Measurements from ENCODE around the gene USP31. TPM values are rescaled to one million over a fixed set of nuclear protein-coding genes. Genes with fewer than 3 reads are reported as not detected.

The USP31 gene
- total RNA-seq, 1 donor from 2014 or later, result 32.2 TPM

DNA sequence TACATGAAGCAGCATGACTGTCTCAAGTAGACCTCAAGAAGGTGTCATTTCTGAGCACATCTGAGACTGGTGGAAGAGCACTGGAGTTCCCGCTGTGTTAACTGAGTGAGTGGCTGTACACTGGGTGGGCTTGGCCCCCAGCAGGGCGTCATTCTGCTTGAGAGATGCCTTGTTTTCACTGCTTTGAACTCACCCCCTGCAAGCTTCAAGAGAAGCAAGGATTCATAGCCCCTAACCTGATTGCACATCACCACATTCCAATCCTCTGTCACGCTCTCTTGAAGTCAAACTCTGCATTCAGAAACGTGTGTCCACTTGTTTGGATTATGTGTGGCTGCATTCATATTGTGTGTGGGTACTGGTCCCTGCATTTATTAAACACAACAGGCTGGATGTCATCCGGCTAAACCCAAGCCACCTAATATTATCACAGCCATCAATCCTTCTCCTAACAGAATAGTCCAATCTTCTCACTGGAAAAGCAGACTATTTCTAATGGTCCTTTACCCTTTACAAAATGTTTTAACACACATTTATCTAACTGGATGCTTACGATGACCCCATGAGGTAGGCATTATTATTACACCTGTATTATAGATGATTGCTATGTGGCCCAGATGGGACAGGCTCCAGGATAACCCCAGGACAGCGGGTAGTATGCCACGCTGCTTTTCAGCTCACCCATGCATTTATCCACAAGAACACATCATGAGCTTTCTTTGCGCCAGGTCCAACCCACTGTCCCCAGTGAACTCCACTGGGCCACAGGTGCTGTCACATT, 76.3 kb downstream of the USP31 start:
- Histone ChIP-seq H3K36me3 (peaks cover 0 to 42% of the 10 kb centered on the region in 2 donors), H3K9me3 (no peaks in the 10 kb centered on the region), H3K27ac (no peak overlapping the region), H3K4me3 (no peak overlapping the region), H3K27me3 (no peaks in the 10 kb centered on the region), H3K4me1 (peaks cover 19% of the 10 kb centered on the region)
- intact Hi-C loops (cut with DNase I), result no loop called here
- TF ChIP-seq, protein P1, sequence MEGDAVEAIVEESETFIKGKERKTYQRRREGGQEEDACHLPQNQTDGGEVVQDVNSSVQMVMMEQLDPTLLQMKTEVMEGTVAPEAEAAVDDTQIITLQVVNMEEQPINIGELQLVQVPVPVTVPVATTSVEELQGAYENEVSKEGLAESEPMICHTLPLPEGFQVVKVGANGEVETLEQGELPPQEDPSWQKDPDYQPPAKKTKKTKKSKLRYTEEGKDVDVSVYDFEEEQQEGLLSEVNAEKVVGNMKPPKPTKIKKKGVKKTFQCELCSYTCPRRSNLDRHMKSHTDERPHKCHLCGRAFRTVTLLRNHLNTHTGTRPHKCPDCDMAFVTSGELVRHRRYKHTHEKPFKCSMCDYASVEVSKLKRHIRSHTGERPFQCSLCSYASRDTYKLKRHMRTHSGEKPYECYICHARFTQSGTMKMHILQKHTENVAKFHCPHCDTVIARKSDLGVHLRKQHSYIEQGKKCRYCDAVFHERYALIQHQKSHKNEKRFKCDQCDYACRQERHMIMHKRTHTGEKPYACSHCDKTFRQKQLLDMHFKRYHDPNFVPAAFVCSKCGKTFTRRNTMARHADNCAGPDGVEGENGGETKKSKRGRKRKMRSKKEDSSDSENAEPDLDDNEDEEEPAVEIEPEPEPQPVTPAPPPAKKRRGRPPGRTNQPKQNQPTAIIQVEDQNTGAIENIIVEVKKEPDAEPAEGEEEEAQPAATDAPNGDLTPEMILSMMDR (IDR thresholded peaks at IDR 0.05), result no peak
- TF ChIP-seq POLR2A (IDR thresholded peaks at IDR 0.05) (no peak), POLR2AphosphoS5 (IDR thresholded peaks at IDR 0.05; ENCODE audit: insufficient read depth in 1 of 2, low read depth in 1 of 2) (no peak)
- DNase-seq (ENCODE audit: extremely low spot score in 2 of 2), result no peak

DNA sequence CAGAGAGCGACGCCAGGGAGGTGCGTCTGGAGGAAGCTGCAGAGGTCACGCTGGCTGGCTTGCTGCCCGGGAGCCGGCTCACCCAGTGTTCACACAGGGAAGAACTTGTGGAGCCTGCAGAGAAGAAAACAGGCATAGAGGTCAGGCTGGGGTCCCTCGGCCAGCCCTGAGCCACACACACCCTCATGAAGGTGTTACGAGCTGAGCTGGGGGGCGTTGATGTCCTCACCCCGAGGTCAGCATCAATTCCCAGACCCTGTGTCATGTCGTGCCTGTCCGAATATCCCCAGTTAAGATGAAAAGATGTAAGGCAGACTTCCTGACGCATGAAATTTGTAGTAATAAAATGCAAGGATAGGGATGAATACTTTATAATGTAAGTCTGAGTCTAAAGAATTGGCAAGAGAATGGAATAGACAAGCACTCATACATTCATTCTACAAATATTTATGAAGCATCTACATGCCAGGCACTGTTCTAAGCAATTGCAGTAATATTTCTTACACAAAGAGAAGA, 77.1 kb downstream of the USP31 start:
- TF ChIP-seq POLR2A (IDR thresholded peaks at IDR 0.05) (no peak), POLR2AphosphoS5 (IDR thresholded peaks at IDR 0.05; ENCODE audit: insufficient read depth in 1 of 2, low read depth in 1 of 2) (peak in 1 of 2 donors; percentile 35)
- TF ChIP-seq, protein P1 (IDR thresholded peaks at IDR 0.05), result no peak
- Histone ChIP-seq H3K27ac (peak overlapping the region; percentile 43), H3K27me3 (no peaks in the 10 kb centered on the region), H3K4me3 (no peak overlapping the region), H3K36me3 (peaks cover 3 to 51% of the 10 kb centered on the region in 2 donors), H3K4me1 (peaks cover 19% of the 10 kb centered on the region), H3K9me3 (no peaks in the 10 kb centered on the region)
- DNase-seq (ENCODE audit: extremely low spot score in 2 of 2), result no peak
- intact Hi-C loops (cut with DNase I), result no loop called here

DNA sequence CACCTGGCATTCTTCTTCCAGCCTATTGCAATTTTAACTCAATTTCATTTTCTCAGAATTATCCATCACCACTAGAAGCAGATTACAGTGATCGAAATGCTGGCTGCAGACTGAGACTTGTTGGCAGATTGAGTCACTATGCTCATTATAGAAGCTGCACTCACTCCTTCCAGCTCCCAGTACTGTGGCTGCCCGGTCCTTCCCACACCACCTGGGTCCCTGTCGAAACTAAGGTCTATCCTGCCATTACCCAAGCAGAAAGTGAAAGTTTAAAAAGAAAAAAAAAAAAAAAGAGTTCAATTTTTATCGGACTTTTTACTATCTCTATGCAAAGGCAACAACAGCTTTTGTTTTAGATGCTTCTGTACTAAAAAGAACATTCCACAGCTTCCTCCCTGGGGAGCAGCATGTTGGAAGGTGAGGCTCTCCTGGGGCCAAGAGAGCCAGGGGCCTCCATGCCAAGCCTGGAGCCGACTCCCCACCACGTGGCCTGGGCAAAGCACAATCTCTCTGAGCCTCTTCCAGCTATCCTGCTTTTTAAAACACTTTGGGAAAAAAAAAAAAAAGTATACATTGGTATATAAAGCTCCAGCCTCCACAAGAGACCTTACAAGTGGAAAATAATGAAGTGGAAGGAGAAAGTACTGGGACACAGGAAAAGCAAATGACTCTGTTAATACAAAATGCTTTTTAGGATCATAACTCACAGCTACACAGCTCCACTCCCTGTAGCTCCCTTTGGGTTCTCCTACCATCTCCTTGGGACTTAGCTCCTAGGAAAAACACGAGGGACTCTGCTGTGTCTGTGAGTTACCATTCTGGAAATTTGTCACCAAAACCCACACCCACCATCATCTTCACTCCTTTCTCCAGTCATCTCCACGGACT, 77.8 kb downstream of the USP31 start:
- no peak overlapping the region for H3K4me3 ChIP-seq
- peaks cover 3 to 52% of the 10 kb centered on the region in 2 donors for H3K36me3 ChIP-seq
- peaks cover 19% of the 10 kb centered on the region for H3K4me1 ChIP-seq
- no peak for DNase-seq (ENCODE audit: extremely low spot score in 2 of 2)
- H3K9me3 ChIP-seq, result no peaks in the 10 kb centered on the region
- peak overlapping the region; percentile 43 for H3K27ac ChIP-seq
- no peak for TF ChIP-seq POLR2AphosphoS5 (IDR thresholded peaks at IDR 0.05; ENCODE audit: insufficient read depth in 1 of 2, low read depth in 1 of 2)
- no peak for TF ChIP-seq POLR2A (IDR thresholded peaks at IDR 0.05)
- TF ChIP-seq, protein P1 (IDR thresholded peaks at IDR 0.05), result no peak
- no peaks in the 10 kb centered on the region for H3K27me3 ChIP-seq
- intact Hi-C loops (cut with DNase I), result no loop called here

DNA sequence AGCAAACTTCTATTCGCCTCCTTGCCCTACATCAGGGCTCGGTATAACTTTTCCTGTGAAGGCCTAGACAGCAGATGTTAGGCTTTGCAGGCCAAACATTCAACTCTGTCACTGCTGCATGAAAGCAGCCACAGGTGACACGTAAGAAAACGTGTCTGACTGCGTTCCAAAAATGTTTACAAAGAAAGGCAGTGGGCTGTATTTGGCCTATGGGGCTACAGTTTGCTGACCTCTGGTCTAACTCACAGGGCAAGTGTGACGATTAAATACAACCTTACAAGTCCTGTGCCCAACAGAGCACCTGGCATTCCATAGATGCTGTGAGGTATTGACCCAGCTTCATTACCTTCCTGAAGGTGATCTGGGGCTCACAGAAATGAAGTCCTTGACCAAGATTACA, 79.4 kb downstream of the USP31 start:
- Histone ChIP-seq H3K4me1 (peaks cover 19% of the 10 kb centered on the region), H3K4me3 (no peak overlapping the region), H3K27me3 (no peaks in the 10 kb centered on the region), H3K9me3 (no peaks in the 10 kb centered on the region), H3K36me3 (peaks cover 3 to 52% of the 10 kb centered on the region in 2 donors), H3K27ac (no peak overlapping the region)
- no peak for DNase-seq (ENCODE audit: extremely low spot score in 2 of 2)
- intact Hi-C loops (cut with DNase I), result no loop called here
- no peak for TF ChIP-seq POLR2A (IDR thresholded peaks at IDR 0.05)
- TF ChIP-seq POLR2AphosphoS5 (IDR thresholded peaks at IDR 0.05; ENCODE audit: insufficient read depth in 1 of 2, low read depth in 1 of 2), result no peak

DNA sequence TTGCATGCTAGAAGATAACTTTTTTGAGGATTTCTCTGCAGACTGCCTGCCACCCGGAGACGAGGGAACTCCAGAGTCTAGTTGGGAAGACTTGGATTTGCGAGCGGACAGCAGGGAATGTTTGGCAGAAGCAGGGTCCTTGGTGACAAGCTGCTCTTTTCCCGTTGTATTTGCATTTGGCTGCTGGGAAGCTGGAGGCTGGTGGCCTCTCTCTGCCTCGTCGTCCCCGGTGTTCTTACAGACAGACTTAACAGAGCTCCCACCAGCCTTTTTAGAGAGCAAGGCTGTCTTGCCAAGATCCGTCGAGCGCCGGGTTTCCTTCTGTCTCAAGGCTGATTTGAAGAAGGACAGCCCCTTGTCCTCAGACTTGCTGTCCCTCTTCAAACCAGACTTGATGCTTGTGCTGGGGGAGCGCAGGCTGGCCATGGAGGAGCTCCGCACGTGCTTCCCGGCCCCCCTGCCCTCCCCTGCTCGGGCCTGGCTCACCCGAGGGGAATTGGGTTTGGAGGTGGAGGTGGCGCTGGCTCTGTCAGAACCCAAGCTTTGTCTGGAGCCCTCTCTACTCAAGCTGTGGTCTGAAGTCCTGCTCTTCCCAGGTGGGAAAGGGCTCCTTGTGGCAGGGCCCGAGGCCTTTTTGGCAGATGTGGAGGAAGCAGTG, 81.0 kb downstream of the USP31 start:
- TF ChIP-seq, protein P1 (IDR thresholded peaks at IDR 0.05), result no peak
- TF ChIP-seq POLR2A (IDR thresholded peaks at IDR 0.05) (no peak), POLR2AphosphoS5 (IDR thresholded peaks at IDR 0.05; ENCODE audit: insufficient read depth in 1 of 2, low read depth in 1 of 2) (no peak)
- Histone ChIP-seq H3K4me1 (peaks cover 19% of the 10 kb centered on the region), H3K27ac (no peak overlapping the region), H3K27me3 (no peaks in the 10 kb centered on the region), H3K4me3 (no peak overlapping the region), H3K36me3 (peaks cover 3 to 42% of the 10 kb centered on the region in 2 donors), H3K9me3 (no peaks in the 10 kb centered on the region)
- intact Hi-C loops (cut with DNase I), result no loop called here
- no peak for DNase-seq (ENCODE audit: extremely low spot score in 2 of 2)

Data from vagina (tissue), 2 donors.